Endothelial cell of umbilical vein (primary cell): ENCODE results near the gene MCCC2. TPM values are rescaled to one million over a fixed set of nuclear protein-coding genes. Genes with fewer than 3 reads are reported as not detected.
"Not testable (repeated sequence)": the region's sequence is repeated elsewhere in the genome, so short reads cannot be mapped to it uniquely, and the experiment has no call there.

Experiments used
- BruUV-seq: library from RNA; stranded (reverse); fragments of 400-500 nt; replicated peaks from 2 replicates; lab custom pipeline; 2021; lab: Mats Ljungman, UMichigan
- CTCF ChIA-PET: fragments of 300-600, 350-600 bp; sonication (Branson Sonifier 250); formaldehyde crosslinking; loops from one replicate; lab custom pipeline; 2021; ENCODE audit warnings: antibody characterized with exemption, inconsistent platforms; lab: Charles Lee
- POLR2A ChIA-PET: fragments of 300-600, 350-600 bp; sonication (Branson Sonifier 250); formaldehyde crosslinking; loops from one replicate; lab custom pipeline; 2021; ENCODE audit warnings: antibody characterized with exemption, inconsistent platforms; lab: Charles Lee
- DNase-seq: peaks from one replicate; pipeline ENCODE4 v3.0.0-alpha.2; 2011; ENCODE audit warnings: low read depth, low spot score
- FAIRE-seq: peaks from 2 replicates; lab custom pipeline; 2011; peaks lifted over from hg19 to GRCh38; lab: Jason Lieb, UNC
- H2AFZ ChIP-seq: 2 replicates; pipeline ENCODE4 v1.6.0; 2012; ENCODE audit warnings: low read depth, low read length, control low read depth, inconsistent platforms
- H3K27ac ChIP-seq: 2 replicates; pipeline ENCODE4 v1.5.1; 2011; ENCODE audit warnings: low read depth, mild to moderate bottlenecking, control low read depth, low read length, moderate library complexity; ENCODE audit not compliant: insufficient read depth
- H3K27me3 ChIP-seq, 2 experiments: 2 replicates each; pipeline versions ENCODE4 v1.6.0 to v1.6.1; 2011; ENCODE audit warnings: low read length in 2 of 2, mixed read lengths in 1 of 2; ENCODE audit not compliant: control insufficient read depth in 2 of 2, insufficient read depth in 2 of 2
- H3K36me3 ChIP-seq, 2 experiments: 2 replicates in 1 of 2; 3 replicates in 1 of 2; pipeline ENCODE4 v1.5.1; 2011; ENCODE audit warnings: low read length in 2 of 2, mild to moderate bottlenecking in 1 of 2, moderate library complexity in 1 of 2; ENCODE audit not compliant: control insufficient read depth in 2 of 2, insufficient read depth in 2 of 2; ENCODE audit errors: extremely low read depth in 1 of 2
- H3K4me1 ChIP-seq: 3 replicates; pipeline ENCODE4 v1.5.1; 2011; ENCODE audit warnings: mild to moderate bottlenecking, low read length; ENCODE audit not compliant: control insufficient read depth, insufficient read depth; ENCODE audit errors: extremely low read depth
- H3K4me2 ChIP-seq: 2 replicates; pipeline ENCODE4 v1.6.1; 2011; ENCODE audit warnings: low read length, control low read depth, mixed read lengths; ENCODE audit not compliant: insufficient read depth
- H3K4me3 ChIP-seq, 3 experiments: fragments of 200-600 bp in 1 of 3; sonication (generic), shearing (Covaris generic) in 1 of 3; replicated peaks in 1 of 3; 2 replicates each; pipeline ENCODE4 v1.5.1; 2011 to 2016; ENCODE audit warnings: control low read depth in 3 of 3, low read length in 3 of 3, mild to moderate bottlenecking in 2 of 3, inconsistent platforms in 1 of 3, low read depth in 1 of 3, moderate library complexity in 1 of 3; ENCODE audit not compliant: insufficient read depth in 1 of 3
- H3K79me2 ChIP-seq: 2 replicates; pipeline ENCODE4 v1.6.0; 2012; ENCODE audit warnings: low read length, inconsistent platforms; ENCODE audit not compliant: control insufficient read depth, insufficient read depth
- H3K9ac ChIP-seq: replicated peaks from 2 replicates; pipeline ENCODE3; 2011; ENCODE audit warnings: low read length, control low read depth; ENCODE audit not compliant: insufficient read depth; ENCODE audit errors: extremely low read depth
- H3K9me1 ChIP-seq: replicated peaks from 3 replicates; pipeline ENCODE4 v1.6.0; 2011; ENCODE audit warnings: mild to moderate bottlenecking, low read length; ENCODE audit not compliant: control insufficient read depth, insufficient read depth; ENCODE audit errors: extremely low read depth
- H3K9me3 ChIP-seq: replicated peaks from 2 replicates; pipeline ENCODE4 v1.5.1; 2012; ENCODE audit warnings: low read length, inconsistent platforms; ENCODE audit not compliant: control insufficient read depth, insufficient read depth
- H4K20me1 ChIP-seq: replicated peaks from 2 replicates; pipeline ENCODE3; 2011; ENCODE audit warnings: mild to moderate bottlenecking, low read length; ENCODE audit not compliant: control insufficient read depth, insufficient read depth; ENCODE audit errors: extremely low read depth
- CTCF ChIP-seq, 2 donors: IDR thresholded peaks; 1 replicate in 1 of 2; 2 replicates in 1 of 2; pipeline ENCODE4 v1.5.1; 2011; ENCODE audit warnings: low read length in 2 of 2, mild to moderate bottlenecking in 2 of 2, moderate library complexity in 2 of 2, control low read depth in 1 of 2, inconsistent platforms in 1 of 2, low read depth in 1 of 2; ENCODE audit not compliant: insufficient read depth in 1 of 2; ENCODE audit errors: extremely low read depth in 1 of 2
- EZH2 ChIP-seq: IDR thresholded peaks from 2 replicates; pipeline ENCODE4 v1.6.1; 2012; ENCODE audit warnings: borderline replicate concordance, low read depth, mild to moderate bottlenecking, moderate library complexity, low read length, inconsistent platforms; ENCODE audit not compliant: severe bottlenecking
- FOS ChIP-seq: IDR thresholded peaks from 2 replicates; pipeline ENCODE4 v1.6.1; 2011; ENCODE audit warnings: mild to moderate bottlenecking, low read length, moderate library complexity, borderline replicate concordance; ENCODE audit not compliant: insufficient read depth
- GATA2 ChIP-seq: IDR thresholded peaks from 2 replicates; pipeline ENCODE4 v1.7.0; 2011; ENCODE audit warnings: low read depth, mild to moderate bottlenecking, moderate library complexity, mixed read lengths, low read length; ENCODE audit not compliant: insufficient read length, insufficient read depth
- JUN ChIP-seq: IDR thresholded peaks from 2 replicates; pipeline ENCODE4 v1.6.1; 2011; ENCODE audit warnings: borderline replicate concordance, low read depth; ENCODE audit not compliant: insufficient read length, insufficient read depth
- MAX ChIP-seq: IDR thresholded peaks from 2 replicates; pipeline ENCODE4 v1.6.1; 2011; ENCODE audit not compliant: insufficient read depth, insufficient read length
- MYC ChIP-seq: IDR thresholded peaks from one replicate; pipeline ENCODE4 v1.6.1; 2011; ENCODE audit warnings: mild to moderate bottlenecking, low read depth, low read length
- POLR2A ChIP-seq: IDR thresholded peaks from 2 replicates; pipeline ENCODE4 v1.6.1; 2012; ENCODE audit warnings: low read depth, mild to moderate bottlenecking, control low read depth, low read length
- POLR2AphosphoS5 ChIP-seq: IDR thresholded peaks from 2 replicates; pipeline ENCODE4 v1.6.1; 2012; ENCODE audit warnings: low read depth, mild to moderate bottlenecking, control low read depth, low read length, moderate library complexity; ENCODE audit not compliant: insufficient read depth
- dilution Hi-C: fragments of 300-500 bp; cut with MboI; formaldehyde crosslinking; loops from one replicate; pipeline ENCODE4 v1.15.0; 2019; ENCODE audit warnings: low sequenced_read_pairs; ENCODE audit not compliant: extremely low pct_ligation_motif_present
- intact Hi-C: fragments of 100-400 bp; cut with micrococcal nuclease; formaldehyde crosslinking; loops from one replicate; pipeline ENCODE4 v1.10.0; 2022
- polyA plus RNA-seq, 4 experiments: library from polyadenylated mRNA; depleted of rRNA in 3 of 4; stranded (reverse) in 3 of 4; unstranded in 1 of 4; fragments of >200 nt; gene quantifications; 2 replicates each; pipeline versions ENCODE4 v1.2.1 to v1.2.3, GENCODE V29; 2011 to 2012; ENCODE audit warnings: missing spikeins in 1 of 4
- total RNA-seq: library from RNA; stranded (reverse); gene quantifications from 2 replicates; pipeline ENCODE4 v1.2.3, GENCODE V29; 2021

Gene MCCC2
- total and polyA plus RNA-seq, 2 donors (not counting 3 experiments of a cell fraction or from before 2014, with no cell fraction given) = 27.9 to 28.6 TPM

- no peaks in the 10 kb centered on the region for H4K20me1 ChIP-seq
- FAIRE-seq = no peak
- H3K36me3 ChIP-seq = peaks cover 2 to 5% of the 10 kb centered on the region in 2 experiments
- no peak overlapping the region for H3K9ac ChIP-seq
- H3K4me3 ChIP-seq = no peak overlapping the region
- no TSS peak for BruUV-seq
- no peaks in the 10 kb centered on the region for H3K4me1 ChIP-seq
- no peaks in the 10 kb centered on the region for H3K79me2 ChIP-seq
- no peak overlapping the region for H3K27ac ChIP-seq
- CTCF ChIA-PET = no interaction called here
- H3K4me2 ChIP-seq = no peak overlapping the region
- dilution Hi-C loops (no loop called here), intact Hi-C loops (no loop called here)
- POLR2A ChIA-PET = no interaction called here
- no peaks in the 10 kb centered on the region for H3K9me3 ChIP-seq
- H3K9me1 ChIP-seq = no peaks in the 10 kb centered on the region
- DNase-seq = no peak
- no peak for TF ChIP-seq FOS
- no peak for TF ChIP-seq GATA2
- no peak for TF ChIP-seq MAX
- no peak for TF ChIP-seq MYC
- TF ChIP-seq CTCF (IDR thresholded peaks at IDR 0.05; ENCODE audit: extremely low read depth in 1 of 2, insufficient read depth in 1 of 2, low read depth in 1 of 2, low read length in 2 of 2) = no peak
- TF ChIP-seq POLR2A = no peak
- TF ChIP-seq EZH2 = no peak
- no peak for TF ChIP-seq POLR2AphosphoS5
- no peak for TF ChIP-seq JUN
- no peaks in the 10 kb centered on the region for H3K27me3 ChIP-seq
- no peak overlapping the region for H2AFZ ChIP-seq
These were observed 57.9 kb downstream of the MCCC2 start for GRCh38 chr5:71645030-71645429.

GRCh38 chr5:71650940-71651339 lies 63.8 kb downstream of the MCCC2 start:
- H3K27me3 ChIP-seq, CTCF ChIA-PET, H3K9me3 ChIP-seq, H3K79me2 ChIP-seq, BruUV-seq, H3K27ac ChIP-seq, H3K4me2 ChIP-seq, intact Hi-C loops, H4K20me1 ChIP-seq, H2AFZ ChIP-seq, H3K36me3 ChIP-seq, H3K4me3 ChIP-seq, POLR2A ChIA-PET, FAIRE-seq, H3K9ac ChIP-seq, H3K4me1 ChIP-seq, H3K9me1 ChIP-seq, dilution Hi-C loops, DNase-seq: not testable (repeated sequence)
